GM12874 (cell line): ENCODE results near the gene USP35.

Experiments used
- CTCF ChIP-seq: IDR thresholded peaks from 2 replicates; pipeline ENCODE4 v1.5.1; 2011; ENCODE audit warnings: low read depth, mild to moderate bottlenecking, control low read depth, low read length, moderate library complexity; ENCODE audit not compliant: insufficient read depth

USP35 gene

DNA sequence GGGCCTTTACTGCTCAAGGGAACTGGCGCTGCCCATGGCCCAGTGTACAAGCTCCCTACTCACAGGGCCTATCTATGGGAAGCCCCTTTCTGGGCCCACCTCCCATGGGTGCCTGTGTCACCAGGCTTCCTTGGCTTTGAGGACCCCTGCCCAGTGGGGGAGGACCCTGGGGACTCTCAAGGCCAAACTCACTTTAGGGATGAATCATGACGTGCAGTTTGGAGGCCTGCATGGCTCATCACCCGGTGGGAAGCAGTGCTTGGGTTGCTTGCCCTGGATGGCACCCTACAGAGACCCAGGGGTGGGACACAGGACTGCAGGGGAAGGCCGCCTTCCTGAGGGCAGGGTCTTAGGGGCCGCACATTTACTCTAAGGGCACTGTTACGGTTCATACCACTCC lies 16.8 kb upstream of the USP35 start:
- TF ChIP-seq CTCF: no peak

DNA sequence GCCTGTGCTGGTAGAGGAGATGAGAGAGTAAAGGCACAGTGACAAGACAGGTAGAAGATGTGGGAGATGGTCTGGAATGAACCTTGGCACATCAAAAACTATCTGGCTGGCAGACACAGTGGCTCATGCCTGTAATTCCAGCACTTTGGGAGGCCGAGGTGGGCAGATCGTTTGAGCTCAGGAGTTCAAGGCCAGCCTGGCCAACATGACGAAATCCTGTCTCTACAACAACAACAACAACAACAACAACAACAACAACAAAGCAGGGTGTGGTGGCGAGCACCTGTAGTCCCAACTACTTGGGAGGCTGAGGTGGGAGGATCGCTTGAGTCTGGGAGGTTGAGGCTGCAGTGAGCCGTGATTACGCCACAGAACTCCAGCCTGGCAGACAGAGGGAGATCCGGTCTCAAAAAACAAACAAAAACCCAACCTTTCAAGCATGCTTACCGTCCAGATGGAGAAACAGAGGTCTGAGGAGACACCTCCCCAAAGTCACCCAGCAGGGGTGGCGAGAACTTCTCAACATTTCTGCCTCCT lies 12.0 kb upstream of the USP35 start:
- no peak for TF ChIP-seq CTCF

- TF ChIP-seq CTCF: no peak
Measured at GRCh38 chr11:78177216-78177615, 11.5 kb upstream of the USP35 start.

- TF ChIP-seq CTCF: no peak
Measured at GRCh38 chr11:78179459-78180071, 9.2 kb upstream of the USP35 start.

DNA sequence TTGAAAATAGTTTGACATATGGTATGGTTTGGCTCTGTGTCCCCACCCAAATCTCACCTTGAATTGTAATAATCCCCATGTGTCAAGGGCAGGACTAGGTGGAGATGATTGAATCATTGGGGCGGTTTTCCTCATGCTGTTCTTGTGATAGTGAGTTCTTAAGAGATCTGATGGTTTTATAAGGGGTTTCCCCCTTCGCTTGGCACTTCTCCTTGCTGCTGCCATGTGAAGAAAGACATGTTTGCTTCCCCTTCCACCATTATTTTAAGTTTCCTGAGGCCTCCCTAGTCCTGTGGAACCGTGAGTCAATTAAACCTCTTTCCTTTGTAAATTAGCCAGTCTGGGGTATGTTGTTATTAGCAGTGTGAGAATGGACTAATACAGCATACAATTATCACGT lies 8.0 kb upstream of the USP35 start:
- TF ChIP-seq CTCF: no peak

DNA sequence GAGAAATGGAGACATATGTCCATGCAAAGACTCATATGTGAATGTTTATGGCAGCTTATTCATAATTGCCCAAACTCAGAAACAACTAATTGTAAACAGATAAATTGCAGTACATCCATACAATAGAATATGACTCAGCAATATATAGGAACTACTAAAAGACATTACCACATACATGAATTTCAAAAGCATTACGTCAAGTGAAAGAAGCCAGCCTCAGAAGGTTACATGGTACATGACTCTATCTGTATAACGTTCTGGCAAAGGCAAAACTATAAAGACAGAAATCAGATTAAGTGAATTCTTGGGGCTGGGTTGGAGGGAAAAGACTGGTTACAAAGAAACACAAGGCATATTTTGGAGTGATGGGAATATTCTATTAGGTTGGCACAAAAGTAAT lies 7.5 kb upstream of the USP35 start:
- no peak for TF ChIP-seq CTCF

DNA sequence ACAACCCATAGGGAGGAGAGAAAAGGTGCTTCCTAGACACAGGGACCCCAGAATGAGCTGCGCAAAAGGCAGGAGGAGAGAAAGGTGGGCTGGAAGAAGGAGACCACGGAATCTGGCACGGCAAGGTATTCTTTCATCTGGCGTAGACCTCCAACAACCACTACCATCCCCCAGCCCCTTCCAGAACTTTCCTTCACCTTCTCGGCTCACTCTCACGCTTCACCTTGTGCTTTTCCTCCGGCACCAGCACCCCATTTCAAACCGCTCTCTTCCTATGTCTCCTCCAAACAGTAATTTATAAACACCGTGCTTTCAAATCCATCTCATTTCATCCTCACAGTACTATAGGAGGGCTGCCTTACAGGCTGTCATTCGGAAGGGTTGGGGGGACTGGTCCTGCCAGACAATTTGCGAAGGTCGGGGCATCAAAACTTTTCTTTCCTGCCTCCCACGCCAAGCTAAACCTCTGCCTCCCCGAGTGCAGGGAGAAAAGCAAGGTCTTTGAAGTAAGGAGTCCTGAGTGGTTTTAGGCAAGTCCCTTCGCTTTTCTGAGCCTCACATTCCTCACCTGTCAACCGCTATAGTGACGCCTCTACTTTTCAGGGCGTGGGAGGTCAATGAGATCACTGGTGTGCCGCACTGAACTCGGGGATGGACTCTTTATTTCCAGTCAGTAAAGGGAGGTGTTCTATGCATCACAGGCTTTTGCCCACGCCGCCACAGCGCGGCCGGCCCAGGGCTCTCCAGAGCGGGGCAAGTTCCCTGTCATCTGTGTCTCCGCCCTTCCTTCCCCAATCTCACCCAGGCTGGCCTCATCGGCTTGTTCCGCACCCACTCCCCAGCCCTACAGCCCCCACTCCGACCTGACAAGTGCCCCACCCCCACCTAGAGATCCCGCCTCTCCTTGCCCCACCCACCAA lies 1.1 kb upstream of the USP35 start:
- TF ChIP-seq CTCF: no peak
